PC-3 (cell line): ENCODE results near the gene PAX2. TPM values are rescaled to one million over a fixed set of nuclear protein-coding genes. Genes with fewer than 3 reads are reported as not detected.
A peak's percentile ranks its signal among the peaks of the same experiment; 100 is the strongest.

ENCODE experiments used
- ATAC-seq: fragments of 200-7000 bp; cut with Tn5 transposase; 2 replicates; pipeline ENCODE4 v1.9.1; 2020; ENCODE audit warnings: mild to moderate bottlenecking, moderate library complexity
- BruUV-seq: library from RNA; stranded (reverse); fragments of 400-500 nt; replicated peaks from 2 replicates; lab custom pipeline; 2021; lab: Mats Ljungman, UMichigan
- CTCF ChIA-PET: fragments of 300-600 bp; sonication (Branson Sonifier 250); formaldehyde crosslinking; loops from one replicate; lab custom pipeline; 2022; ENCODE audit warnings: antibody characterized with exemption; lab: Charles Lee
- POLR2A ChIA-PET: fragments of 300-600 bp; sonication (Branson Sonifier 250); formaldehyde crosslinking; loops from one replicate; lab custom pipeline; 2022; ENCODE audit warnings: antibody characterized with exemption; ENCODE audit not compliant: unreplicated experiment; lab: Charles Lee
- DNase-seq: peaks from one replicate; pipeline ENCODE4 v3.0.0-alpha.2; 2015
- H2AFZ ChIP-seq: fragments of 300-600 bp; sonication (generic); 2 replicates; pipeline ENCODE4 v1.6.0; 2016; ENCODE audit warnings: antibody characterized with exemption, low read length
- H3F3A ChIP-seq: fragments of 300-600 bp; sonication (generic); one replicate; pipeline ENCODE4 v1.6.0; 2017; ENCODE audit warnings: antibody characterized with exemption, low read length, control low read depth, mild to moderate bottlenecking; ENCODE audit not compliant: unreplicated experiment
- H3K27ac ChIP-seq: fragments of 300-600 bp; sonication (generic); 2 replicates; pipeline ENCODE4 v1.5.1; 2016; ENCODE audit warnings: mild to moderate bottlenecking, low read length
- H3K27me3 ChIP-seq: fragments of 300-600 bp; sonication (generic); 2 replicates; pipeline ENCODE4 v1.6.1; 2016; ENCODE audit warnings: low read length, mixed read lengths
- H3K36me3 ChIP-seq: fragments of 300-600 bp; sonication (generic); 2 replicates; pipeline ENCODE4 v1.6.1; 2016; ENCODE audit warnings: low read depth, mixed run types, low read length, mixed read lengths
- H3K4me1 ChIP-seq: fragments of 300-600 bp; sonication (generic); 2 replicates; pipeline ENCODE4 v1.5.1; 2016; ENCODE audit warnings: low read length; ENCODE audit not compliant: insufficient read depth
- H3K4me2 ChIP-seq: fragments of 300-600 bp; sonication (generic); 2 replicates; pipeline ENCODE4 v1.6.0; 2016; ENCODE audit warnings: low read length
- H3K4me3 ChIP-seq: fragments of 300-600 bp; sonication (generic); 2 replicates; pipeline ENCODE4 v1.5.1; 2016; ENCODE audit warnings: mild to moderate bottlenecking, low read length, mixed read lengths
- H3K79me2 ChIP-seq: fragments of 300-600 bp; sonication (generic); 2 replicates; pipeline ENCODE4 v1.6.1; 2017; ENCODE audit warnings: low read length, mixed read lengths
- H3K9ac ChIP-seq: fragments of 300-600 bp; sonication (generic); 2 replicates; pipeline ENCODE4 v1.6.0; 2016; ENCODE audit warnings: mild to moderate bottlenecking, low read length
- H3K9me2 ChIP-seq: fragments of 300-600 bp; sonication (generic); replicated peaks from 2 replicates; pipeline ENCODE4 v1.6.1; 2016; ENCODE audit warnings: mixed run types, low read length, mixed read lengths
- H3K9me3 ChIP-seq: fragments of 300-600 bp; sonication (generic); 2 replicates; pipeline ENCODE4 v1.6.1; 2016; ENCODE audit warnings: low read length, mixed read lengths
- H4K20me1 ChIP-seq: fragments of 300-600 bp; sonication (generic); 2 replicates; pipeline ENCODE4 v1.6.1; 2016; ENCODE audit warnings: low read length, mixed read lengths
- CTCF ChIP-seq: fragments of 300-600 bp; sonication (generic); conservative IDR thresholded peaks from 2 replicates; pipeline ENCODE4 v1.5.1; 2017; ENCODE audit warnings: antibody characterized with exemption, low read depth, mild to moderate bottlenecking, low read length
- EZH2 ChIP-seq: fragments of 300-600 bp; sonication (generic); IDR thresholded peaks from one replicate; pipeline ENCODE4 v1.6.1; 2017; ENCODE audit warnings: antibody characterized with exemption, mild to moderate bottlenecking, low read length; ENCODE audit not compliant: unreplicated experiment
- EZH2phosphoT487 ChIP-seq: fragments of 300-600 bp; sonication (generic); IDR thresholded peaks from 2 replicates; pipeline ENCODE4 v1.6.1; 2018; ENCODE audit warnings: mild to moderate bottlenecking, antibody characterized with exemption, low read length, borderline replicate concordance
- intact Hi-C: fragments of 100-400 bp; cut with micrococcal nuclease; formaldehyde crosslinking; loops from 2 replicates; pipeline ENCODE4 v1.9.0; 2023
- total RNA-seq: library from RNA; depleted of rRNA; stranded (reverse); fragments of >200 nt; gene quantifications from 2 replicates; pipeline ENCODE4 v1.2.3, GENCODE V29; 2014

The PAX2 gene
- total RNA-seq, 1 experiment from 2014 or later, result not detected

GRCh38 chr10:100847440-100847839 is 102.1 kb downstream of the PAX2 start:
- H3K9ac ChIP-seq, result no peak overlapping the region
- BruUV-seq, result no TSS peak
- no peaks in the 10 kb centered on the region for H3K4me1 ChIP-seq
- H3K4me2 ChIP-seq, result no peak overlapping the region
- peak; percentile 16 for DNase-seq
- no peaks in the 10 kb centered on the region for H3F3A ChIP-seq
- no peaks in the 10 kb centered on the region for H3K9me3 ChIP-seq
- no peak overlapping the region for H3K4me3 ChIP-seq
- intact Hi-C loops, result no loop called here
- no peaks in the 10 kb centered on the region for H3K36me3 ChIP-seq
- H3K9me2 ChIP-seq, result no peaks in the 10 kb centered on the region
- H2AFZ ChIP-seq, result no peak overlapping the region
- H3K79me2 ChIP-seq, result no peaks in the 10 kb centered on the region
- no peak overlapping the region for H3K27ac ChIP-seq
- ChIA-PET CTCF (no interaction called here), POLR2A (no interaction called here)
- H3K27me3 ChIP-seq, result peaks cover 41% of the 10 kb centered on the region
- TF ChIP-seq CTCF, result no peak
- TF ChIP-seq EZH2phosphoT487, result no peak
- TF ChIP-seq EZH2, result no peak
- H4K20me1 ChIP-seq, result no peaks in the 10 kb centered on the region
- no peak for ATAC-seq

GRCh38 chr10:100848770-100849169 is 103.4 kb downstream of the PAX2 start:
- H3K9ac ChIP-seq, result no peak overlapping the region
- no peak overlapping the region for H3K27ac ChIP-seq
- no peak for DNase-seq
- POLR2A ChIA-PET, result no interaction called here
- no peak overlapping the region for H3K4me3 ChIP-seq
- no peak for ATAC-seq
- CTCF ChIA-PET, result no interaction called here
- no peak overlapping the region for H3K4me2 ChIP-seq
- peaks cover 41% of the 10 kb centered on the region for H3K27me3 ChIP-seq
- no peaks in the 10 kb centered on the region for H3K9me3 ChIP-seq
- intact Hi-C loops, result no loop called here
- no peaks in the 10 kb centered on the region for H3K79me2 ChIP-seq
- no peak overlapping the region for H2AFZ ChIP-seq
- no peaks in the 10 kb centered on the region for H3F3A ChIP-seq
- BruUV-seq, result no TSS peak
- H3K36me3 ChIP-seq, result no peaks in the 10 kb centered on the region
- no peaks in the 10 kb centered on the region for H3K4me1 ChIP-seq
- H3K9me2 ChIP-seq, result no peaks in the 10 kb centered on the region
- no peaks in the 10 kb centered on the region for H4K20me1 ChIP-seq
- no peak for TF ChIP-seq EZH2
- no peak for TF ChIP-seq CTCF
- TF ChIP-seq EZH2phosphoT487, result no peak

- no TSS peak for BruUV-seq
- Histone ChIP-seq H3K4me1 (no peaks in the 10 kb centered on the region), H2AFZ (no peak overlapping the region), H3K4me3 (no peak overlapping the region), H3F3A (no peaks in the 10 kb centered on the region), H3K27me3 (peaks cover 59% of the 10 kb centered on the region), H4K20me1 (no peaks in the 10 kb centered on the region), H3K9me3 (no peaks in the 10 kb centered on the region), H3K79me2 (no peaks in the 10 kb centered on the region), H3K4me2 (no peak overlapping the region), H3K9me2 (no peaks in the 10 kb centered on the region), H3K27ac (no peak overlapping the region), H3K9ac (no peak overlapping the region), H3K36me3 (no peaks in the 10 kb centered on the region)
- no peak for TF ChIP-seq CTCF
- no peak for TF ChIP-seq EZH2
- no peak for TF ChIP-seq EZH2phosphoT487
- intact Hi-C loops, result no loop called here
- POLR2A ChIA-PET, result no interaction called here
- no peak for DNase-seq
- no peak for ATAC-seq
- CTCF ChIA-PET, result no interaction called here
These were observed 112.9 kb downstream of the PAX2 start for GRCh38 chr10:100858261-100858660.
